CD4-positive, alpha-beta T cell treated with Interleukin-6 for 4 hours (primary cell): ENCODE measurements around the gene FBLIM1.
"Not testable (repeated sequence)": the region's sequence is repeated elsewhere in the genome, so short reads cannot be mapped to it uniquely, and the experiment has no call there.

ENCODE experiments used
- DNase-seq: peaks from one replicate; pipeline ENCODE4 v3.0.0-alpha.2; 2020; ENCODE audit warnings: mixed read lengths

FBLIM1 gene

DNA sequence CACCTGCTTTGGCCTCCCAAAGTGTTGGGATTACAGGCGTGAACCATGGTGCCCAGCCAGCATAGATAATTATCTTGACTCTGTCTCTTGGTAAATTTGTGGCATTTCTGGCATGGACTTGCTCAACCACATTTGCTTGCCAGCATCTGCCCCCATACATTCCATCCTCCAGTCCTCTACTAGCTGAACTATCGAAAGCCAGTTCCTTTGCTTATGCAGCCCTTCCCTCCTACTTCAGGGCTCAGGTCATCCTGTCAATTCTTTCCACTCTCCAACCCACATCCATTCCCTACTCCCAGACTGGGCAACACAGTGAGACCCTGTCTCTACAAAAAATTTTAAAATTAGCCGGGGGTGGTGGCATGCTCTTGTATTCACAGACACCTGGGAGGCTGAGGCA lies 61.9 kb downstream of the FBLIM1 start:
- no peak for DNase-seq

DNA sequence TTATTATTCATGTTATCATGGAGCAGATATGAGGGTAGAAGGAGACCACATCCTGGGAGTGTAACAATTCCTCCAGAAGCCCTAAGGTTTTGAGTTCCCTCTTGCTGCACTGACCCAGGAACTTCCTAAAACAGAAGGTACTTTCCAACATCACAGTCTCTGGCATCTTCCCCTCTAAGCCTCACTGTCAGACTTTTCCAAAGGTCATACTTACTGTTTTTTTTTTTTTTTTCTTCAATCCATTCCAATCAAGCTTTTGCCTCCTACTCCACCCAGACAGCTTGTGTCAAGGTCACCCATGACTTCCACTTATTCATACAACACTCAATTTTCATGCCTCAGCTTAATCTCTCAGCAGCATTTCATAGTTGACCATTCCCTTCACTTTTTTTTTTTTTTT lies 67.2 kb downstream of the FBLIM1 start:
- no peak for DNase-seq

GRCh38 chr1:15826810-15827507 lies 68.4 kb downstream of the FBLIM1 start:
- DNase-seq, result no peak

- DNase-seq, result not testable (repeated sequence)
Observed at GRCh38 chr1:15827567-15827966, 69.0 kb downstream of the FBLIM1 start.

DNA sequence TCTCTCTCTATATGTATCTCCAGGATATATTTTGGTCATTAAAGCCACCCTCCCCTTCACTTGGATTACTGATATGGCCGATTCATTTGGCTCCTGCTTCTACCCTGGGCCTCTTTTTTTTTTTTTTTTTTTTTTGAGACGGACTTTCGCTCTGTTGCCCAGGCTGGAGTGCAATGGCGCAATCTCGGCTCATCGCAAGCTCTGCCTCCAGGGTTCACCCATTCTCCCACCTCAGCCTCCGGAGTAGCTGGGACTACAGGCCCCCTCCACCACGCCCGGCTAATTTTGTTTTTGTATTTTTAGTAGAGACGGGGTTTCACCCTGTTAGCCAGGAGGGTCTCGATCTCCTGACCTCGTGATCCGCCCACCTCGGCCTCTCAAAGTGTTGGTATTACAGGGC lies 70.3 kb downstream of the FBLIM1 start:
- DNase-seq, result not testable (repeated sequence)

- DNase-seq, result no peak
Observed at GRCh38 chr1:15830258-15830657, 71.7 kb downstream of the FBLIM1 start.

DNA sequence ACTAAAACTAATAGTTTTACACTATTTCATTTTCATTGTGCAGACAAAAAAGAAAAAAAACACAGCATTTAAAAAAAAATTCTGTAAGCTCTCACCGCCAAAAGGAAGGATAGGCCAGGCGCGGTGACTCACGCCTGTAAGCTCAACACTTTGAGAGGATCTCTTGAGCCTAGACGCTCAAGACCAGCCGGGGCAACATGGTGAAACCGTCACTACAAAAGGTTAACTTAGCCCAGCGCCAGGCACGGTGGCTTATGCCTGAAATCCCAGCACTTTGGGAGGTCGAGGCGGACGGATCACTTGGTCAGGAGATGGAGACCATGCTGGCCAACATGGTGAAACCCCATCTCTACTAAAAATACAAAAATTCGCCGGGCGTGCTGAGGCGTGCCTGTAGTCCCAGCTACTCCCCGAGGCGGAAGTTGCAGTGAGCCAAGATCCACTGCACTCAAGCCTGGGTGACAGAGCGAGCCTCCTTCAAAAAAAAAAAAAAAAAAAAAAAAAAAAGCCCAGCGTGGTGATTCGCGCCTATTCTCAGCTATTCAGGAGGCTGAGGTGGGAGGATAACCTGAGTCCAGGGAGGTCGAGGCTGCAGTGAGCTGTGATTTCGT lies 74.6 kb downstream of the FBLIM1 start:
- peak; percentile 72 for DNase-seq

DNA sequence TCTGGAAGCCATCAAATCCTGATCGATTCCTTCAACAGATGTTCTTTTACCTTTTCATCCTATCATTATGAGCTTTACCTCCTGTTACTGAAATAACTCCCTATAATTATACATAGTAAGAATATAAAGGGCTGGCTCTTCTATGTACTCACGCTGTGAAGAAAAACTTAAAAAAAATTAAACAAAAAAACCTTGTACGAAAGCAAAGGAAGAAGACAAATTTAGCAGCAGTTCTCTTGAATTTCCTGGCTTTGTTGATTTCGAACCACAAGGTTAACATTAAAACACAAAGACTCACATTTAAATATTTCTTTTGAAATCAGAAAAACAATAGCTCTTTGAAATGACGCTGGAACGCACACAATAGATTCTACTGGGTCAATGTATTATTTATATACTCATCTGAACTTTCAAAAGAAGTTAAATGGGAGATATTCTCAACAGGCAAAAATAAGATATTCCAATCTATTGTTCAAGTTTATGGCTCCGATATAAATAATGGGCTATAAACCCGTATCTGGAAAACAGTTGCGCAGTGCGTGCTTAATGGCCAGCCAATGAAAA lies 75.3 kb downstream of the FBLIM1 start:
- DNase-seq, result no peak

- DNase-seq, result peak; percentile 91
Observed at GRCh38 chr1:15834406-15835204, 76.0 kb downstream of the FBLIM1 start.

- DNase-seq, result peak; percentile 53
Observed at GRCh38 chr1:15835205-15835740, 76.7 kb downstream of the FBLIM1 start.

- peak; percentile 100 for DNase-seq
Observed at GRCh38 chr1:15835741-15836510, 77.3 kb downstream of the FBLIM1 start.
